GM19397 (cell line): ENCODE measurements around the gene GLRA3.
"Not testable (repeated sequence)": the region's sequence is repeated elsewhere in the genome, so short reads cannot be mapped to it uniquely, and the experiment has no call there.

Source experiments
- ATAC-seq: cut with Tn5 transposase; IDR thresholded peaks from one replicate; pipeline ENCODE4 v1.9.1; 2021; ENCODE audit warnings: mild to moderate bottlenecking, moderate library complexity; ENCODE audit not compliant: unreplicated experiment

GLRA3 gene

DNA sequence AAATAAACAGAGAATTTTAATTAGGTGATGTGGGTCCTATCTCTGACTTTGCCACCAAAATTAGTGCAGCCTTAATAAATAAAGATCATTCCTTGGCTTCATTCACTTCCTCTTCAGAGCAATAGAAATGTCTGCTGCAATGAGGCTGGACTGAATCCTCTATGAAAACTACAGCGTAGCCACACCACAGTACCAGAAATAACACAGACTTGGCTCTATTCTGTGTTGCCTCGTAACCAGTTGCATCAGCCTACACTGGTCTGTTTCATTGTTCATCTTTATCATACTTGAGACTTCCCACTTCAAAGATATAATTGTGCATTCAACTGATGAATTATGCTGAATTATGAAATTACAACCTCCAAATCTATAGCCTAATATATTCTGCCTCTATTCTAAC, 15.8 kb downstream of the GLRA3 start:
- no peak for ATAC-seq

DNA sequence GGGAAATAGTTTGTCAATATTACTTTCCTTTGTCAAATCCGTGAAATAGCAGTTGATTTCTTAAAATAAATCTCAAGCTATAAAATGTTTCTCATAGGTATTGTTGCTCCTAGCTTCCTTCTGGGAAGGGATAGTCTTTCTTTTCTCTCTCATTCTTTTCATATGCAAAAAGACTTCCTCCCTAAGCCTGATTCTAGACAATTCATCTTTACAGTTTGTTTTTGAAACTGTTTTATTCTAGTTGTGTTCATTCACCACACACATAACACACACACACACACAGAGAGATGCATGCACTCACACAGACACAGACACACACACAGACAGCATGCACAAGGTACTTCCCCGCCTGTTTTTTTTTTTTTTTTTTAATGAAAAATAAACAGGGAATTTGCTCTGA, 18.2 kb downstream of the GLRA3 start:
- no peak for ATAC-seq

DNA sequence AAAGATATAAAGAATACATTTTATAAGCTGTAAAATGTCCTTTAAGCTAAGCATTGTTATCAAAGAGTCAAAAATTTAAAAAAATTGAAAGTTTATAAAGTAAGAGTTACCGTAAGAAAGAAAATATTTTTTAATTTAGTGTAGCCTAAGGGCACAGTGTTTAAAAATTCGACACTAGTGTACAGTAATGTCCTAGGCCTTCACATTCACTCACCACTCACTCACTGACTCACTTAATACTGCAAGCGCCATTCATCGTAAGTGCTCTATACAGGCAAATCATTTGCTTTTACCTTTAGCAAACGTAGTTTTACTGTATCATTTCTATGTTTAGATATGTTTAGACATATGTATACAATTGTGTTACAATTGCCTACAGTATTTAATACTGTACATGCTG, 20.2 kb downstream of the GLRA3 start:
- no peak for ATAC-seq

DNA sequence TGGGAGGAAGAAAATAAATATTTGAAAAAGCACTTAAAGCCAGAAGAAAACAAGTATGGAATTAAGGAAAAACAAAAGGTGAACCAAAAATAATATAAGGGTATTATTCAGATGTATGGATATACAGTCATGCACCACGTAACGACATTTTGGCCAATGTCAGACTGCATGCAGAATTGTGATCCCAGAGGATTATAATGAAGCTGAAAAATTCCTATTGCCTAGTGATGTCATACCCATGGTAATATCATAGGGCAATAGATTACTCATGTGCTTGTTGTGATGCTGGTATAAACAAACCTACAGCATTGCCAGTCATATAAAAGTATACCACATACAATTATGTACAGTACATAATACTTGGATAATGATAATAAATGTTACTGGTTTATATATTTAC, 20.9 kb downstream of the GLRA3 start:
- ATAC-seq, result no peak

DNA sequence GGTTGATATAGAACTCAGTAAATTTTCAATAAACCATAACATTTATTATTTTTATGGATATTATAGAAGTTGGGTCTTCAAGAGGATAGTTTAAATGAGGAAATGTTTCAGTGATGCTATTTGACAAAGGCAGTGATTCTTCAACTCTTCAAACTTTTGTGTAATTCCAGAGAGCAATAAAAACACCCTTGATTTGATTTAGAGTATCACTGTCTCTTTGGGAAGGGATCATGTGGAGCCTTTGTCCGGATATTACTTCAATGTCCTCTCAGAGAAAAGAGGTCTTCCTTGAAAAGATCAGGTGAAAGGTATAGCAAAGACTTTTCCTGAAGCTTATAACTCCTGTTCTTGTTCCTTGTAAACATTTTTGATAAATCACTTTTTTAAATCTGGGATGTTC, 23.3 kb downstream of the GLRA3 start:
- ATAC-seq, result no peak

DNA sequence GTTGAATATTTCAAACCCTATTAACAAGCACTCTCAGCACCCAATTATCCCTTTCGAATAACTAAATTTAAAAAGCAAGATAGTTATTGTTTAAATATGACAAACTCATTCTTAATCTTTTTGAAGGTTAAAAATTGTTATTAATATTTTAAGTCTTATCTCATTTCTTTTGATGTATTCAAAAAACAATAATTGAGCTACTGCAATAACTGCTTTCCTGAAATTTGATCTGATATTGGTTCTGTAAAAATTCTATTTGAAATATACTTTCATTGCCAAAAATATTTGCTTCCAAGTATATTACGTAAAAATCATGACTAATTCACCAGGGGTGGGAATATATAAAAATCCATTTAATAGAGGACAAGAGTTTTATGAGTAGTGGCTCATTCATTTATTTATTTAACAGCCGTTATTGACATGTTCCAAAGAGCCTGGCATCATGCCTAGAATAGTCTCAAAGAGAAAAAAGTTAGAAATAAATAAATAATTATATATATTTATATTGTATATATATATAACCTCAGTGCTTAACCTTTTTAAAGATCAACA, 34.4 kb downstream of the GLRA3 start:
- no peak for ATAC-seq

DNA sequence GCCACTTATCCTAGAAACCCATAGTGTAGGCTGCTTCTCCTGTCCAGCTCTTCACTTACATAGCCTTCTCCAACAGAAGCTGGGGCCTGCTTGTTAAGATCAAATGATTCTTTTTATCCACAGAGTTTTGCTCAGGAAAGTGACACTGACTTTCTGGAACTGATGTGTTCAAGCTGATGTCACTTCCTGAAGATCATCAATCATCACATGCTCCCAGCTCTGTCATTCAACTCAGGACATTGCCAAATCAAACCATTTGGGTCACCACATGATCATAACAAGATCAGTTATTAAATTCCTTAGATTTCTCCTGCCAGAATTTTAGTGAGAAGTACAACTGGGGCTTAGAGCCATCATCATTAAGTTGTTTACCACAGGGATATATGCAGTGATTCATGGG, 39.4 kb downstream of the GLRA3 start:
- no peak for ATAC-seq

DNA sequence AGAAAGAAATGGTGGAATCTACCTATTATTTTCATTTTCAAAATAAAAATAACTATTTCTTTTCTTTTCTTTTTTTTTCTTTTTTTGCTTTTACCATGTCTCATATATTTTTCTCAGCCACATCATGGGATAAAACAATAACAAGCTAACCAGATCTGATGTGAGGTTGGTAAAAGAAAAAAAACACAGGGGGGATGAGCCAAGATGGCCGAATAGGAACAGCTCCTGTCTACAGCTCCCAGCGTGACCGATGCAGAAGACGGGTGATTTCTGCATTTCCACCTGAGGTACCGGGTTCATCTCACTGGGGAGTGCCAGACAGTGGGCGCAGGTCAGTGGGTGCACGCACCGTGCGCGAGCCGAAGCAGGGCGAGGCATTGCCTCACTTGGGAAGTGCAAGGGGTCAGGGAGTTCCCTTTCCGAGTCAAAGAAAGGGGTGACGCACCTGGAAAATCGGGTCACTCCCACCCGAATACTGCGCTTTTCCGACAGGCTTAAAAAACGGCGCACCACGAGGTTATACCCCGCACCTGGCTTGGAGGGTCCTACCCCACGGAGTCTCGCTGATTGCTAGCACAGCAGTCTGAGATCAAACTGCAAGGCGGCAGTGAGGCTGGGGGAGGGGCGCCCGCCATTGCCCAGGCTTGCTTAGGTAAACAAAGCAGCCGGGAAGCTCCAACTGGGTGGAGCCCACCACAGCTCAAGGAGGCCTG, 50.6 kb downstream of the GLRA3 start:
- ATAC-seq, result not testable (repeated sequence)

DNA sequence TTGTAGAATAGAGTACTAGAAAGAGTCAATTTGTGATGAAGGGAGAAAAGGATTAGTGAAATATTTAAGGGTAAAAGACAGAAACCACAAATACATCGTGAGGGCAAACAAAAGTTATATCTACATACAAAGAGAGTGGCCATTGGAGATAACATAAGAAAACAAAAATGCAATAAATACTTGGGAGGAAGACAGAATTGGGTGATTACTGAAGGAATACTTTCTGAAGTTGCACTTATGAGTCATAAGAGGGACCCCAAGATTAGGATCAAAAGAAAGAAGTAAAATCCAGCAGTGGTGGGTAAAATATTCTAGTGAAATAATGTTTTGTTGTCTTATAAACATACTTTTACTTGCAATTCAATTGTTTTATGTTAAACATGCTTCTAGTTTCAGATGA, 53.7 kb downstream of the GLRA3 start:
- ATAC-seq, result no peak

DNA sequence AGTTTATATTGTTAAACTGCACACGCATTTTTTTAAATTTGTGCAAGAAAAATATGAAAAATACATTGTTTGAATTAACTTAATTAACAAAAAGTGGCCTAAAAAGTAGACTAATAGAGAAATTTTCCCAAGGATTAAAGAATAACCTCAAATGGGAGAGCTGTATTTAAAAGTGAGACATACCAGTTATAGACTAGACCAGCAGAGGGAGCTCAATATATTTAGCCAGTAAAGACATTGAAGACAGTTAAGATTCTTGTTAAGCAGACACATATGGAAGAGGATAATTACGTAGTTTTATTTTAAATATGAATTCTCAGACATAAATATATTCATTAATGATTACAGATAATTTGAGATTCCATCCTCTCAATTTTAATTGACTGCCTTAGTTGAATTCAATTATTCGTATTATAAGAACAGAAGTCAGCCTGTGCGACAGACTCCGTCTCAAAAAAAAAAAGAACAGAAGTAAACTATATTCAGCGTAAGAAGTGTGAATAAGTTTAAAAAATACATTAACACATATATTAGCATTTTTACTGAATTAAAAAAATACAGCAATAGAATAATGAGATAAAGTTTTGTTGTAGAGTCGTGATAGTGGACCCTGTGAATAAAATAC, 64.8 kb downstream of the GLRA3 start:
- ATAC-seq, result peak; percentile 62

DNA sequence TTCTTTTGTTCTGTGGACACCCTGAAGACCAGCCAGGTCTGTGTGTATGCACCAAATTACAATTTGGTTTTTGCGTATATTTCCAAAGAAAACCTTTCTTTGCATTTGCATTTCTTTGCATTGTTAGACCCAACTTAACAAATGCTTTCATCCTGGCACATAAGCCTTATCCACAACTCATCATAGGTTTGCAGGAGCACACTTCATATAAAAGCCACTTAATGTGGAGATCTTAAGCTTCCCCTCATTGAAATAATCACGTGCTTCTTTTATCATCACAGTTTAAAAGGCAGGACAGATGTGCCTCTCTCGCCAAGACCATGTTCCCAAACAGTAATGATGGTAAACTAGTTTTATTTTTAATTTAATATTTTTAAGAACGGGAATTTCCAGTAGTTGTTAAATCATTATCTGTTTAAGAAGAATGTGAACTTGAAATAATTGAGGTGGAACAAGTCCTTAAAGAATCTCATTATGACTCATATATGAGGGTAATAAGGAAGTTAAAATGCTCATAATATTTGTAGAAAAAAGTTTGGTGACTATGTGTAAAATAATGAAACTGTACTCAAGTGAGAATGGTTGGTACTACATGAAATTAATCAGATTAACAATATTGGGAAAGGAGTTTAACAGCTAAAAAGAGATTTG, 65.5 kb downstream of the GLRA3 start:
- ATAC-seq, result peak; percentile 54

DNA sequence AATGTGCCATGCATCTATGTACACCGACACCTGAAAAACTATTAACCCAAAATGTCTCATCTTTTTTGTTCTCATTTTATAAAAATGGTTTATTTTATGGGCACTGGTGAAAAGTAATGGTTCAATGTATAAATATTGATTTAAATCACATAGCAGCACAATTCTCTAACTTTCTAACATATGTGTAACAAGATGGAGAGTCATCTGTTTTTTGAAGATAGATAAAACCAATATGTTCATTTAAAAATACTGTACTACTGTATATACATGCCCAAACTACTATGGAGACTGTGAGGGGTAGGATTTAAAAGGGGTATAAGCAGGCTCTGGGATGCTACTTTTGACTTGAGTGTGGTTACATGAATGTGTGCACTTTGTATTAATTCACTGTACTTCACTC, 67.6 kb downstream of the GLRA3 start:
- ATAC-seq, result no peak

DNA sequence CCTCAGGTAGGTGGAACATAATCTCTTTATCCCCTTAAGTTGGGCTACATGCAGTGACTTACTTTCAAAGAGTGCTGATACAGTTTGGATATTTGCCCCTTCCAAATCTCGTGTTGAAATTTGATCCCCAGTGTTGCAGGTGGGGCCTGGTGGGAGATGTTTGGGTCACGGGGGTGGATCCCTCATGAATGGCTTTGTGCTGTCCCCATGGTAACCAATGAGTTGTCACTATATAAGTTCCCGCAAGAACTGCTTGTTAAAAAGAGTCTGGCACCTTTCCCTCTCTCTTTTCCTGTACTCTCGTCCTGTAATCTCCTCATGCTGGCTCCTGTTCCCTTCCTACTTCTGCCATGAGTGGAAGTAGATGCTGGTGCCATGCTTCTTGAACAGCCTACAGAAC, 71.3 kb downstream of the GLRA3 start:
- ATAC-seq, result no peak

DNA sequence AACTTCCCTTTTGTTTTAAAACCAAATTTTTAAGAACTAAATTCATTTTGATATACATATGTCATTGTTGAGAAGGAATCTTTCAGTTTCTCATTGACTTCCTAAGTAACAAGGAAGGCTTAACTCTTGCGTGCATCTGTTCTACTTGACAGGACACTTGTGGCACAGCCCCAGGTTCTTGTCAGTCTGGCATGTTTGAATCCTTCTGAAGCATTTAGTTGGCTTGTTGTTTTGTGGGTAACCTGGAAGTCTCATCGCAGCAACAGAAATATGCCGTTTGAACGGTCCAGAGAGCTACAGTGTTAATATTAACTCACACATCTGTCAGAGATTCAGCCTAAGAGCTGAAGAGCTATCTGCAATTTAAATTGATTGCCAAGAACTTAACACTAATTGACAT, 76.0 kb downstream of the GLRA3 start:
- ATAC-seq, result no peak

DNA sequence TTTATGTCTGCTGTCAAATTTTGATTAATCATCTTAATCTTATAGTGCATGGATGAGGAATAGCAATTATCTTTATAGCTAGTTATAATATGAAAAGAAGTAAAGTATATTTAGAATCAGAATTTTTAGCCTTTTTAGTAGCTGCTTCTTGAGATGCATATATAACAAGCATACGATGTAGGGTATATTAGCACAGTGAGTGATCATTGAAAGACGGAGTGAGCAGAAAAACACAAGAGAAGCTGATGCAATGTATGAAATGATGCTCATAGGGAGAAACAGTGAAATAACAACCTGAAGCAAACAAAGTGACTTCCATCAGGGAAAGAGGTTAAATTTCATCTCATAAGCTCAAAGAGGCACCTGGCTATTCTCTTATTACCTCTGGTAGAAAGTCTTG, 77.0 kb downstream of the GLRA3 start:
- no peak for ATAC-seq

DNA sequence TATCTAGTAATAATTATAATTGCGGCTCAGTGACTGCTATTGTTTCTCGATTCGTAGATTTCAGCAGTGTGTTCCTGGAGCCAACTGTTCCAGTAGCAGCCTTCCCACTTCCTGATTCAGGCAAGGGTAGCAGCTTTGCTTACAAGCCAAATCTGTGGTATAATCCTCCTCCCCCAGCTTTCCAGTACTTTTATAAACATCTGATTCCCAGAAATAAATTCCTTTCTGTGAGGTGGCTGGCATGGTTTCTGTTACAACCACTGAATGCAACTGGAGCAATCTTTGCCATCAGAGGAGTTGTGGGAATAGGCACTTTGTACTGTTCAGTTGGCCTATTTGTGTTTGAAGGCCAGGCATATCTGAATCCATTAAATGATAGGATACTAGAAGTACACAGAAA, 80.0 kb downstream of the GLRA3 start:
- ATAC-seq, result no peak

DNA sequence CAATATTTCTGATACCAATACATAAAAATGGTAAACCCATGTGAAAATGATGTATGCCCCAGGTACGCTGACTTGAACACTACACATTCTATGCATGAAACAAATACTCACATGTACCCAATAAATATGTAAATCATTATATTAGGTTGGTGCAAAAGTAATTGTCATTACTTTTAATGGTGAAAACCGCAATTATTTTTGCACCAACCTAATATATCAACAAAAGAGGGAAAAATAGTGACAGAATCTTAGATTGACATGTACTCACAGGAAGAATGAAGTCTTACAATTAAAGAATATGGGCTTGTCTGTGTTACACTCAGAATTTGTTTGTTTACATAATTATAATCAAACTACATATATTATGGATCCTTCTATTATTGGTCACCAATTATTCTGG, 82.3 kb downstream of the GLRA3 start:
- ATAC-seq, result no peak

DNA sequence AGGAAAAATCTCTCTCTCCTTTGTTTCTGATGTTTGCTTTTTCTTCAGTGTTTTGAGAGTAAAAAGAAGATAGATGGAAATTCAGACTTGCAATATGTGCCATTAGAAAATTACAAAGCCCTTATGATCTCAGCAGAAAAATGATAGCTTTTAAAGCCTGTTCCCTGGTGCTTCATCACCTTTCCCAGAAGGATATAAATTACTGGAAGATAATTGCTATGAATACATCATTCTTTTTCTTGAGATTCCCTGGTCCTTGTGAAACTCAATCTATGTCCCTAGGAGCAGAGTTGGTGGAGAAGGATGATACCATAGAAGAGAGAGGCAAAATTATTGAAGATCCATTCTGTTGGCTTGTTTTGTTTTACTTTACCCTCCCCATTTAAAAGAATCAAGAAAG, 86.5 kb downstream of the GLRA3 start:
- no peak for ATAC-seq

DNA sequence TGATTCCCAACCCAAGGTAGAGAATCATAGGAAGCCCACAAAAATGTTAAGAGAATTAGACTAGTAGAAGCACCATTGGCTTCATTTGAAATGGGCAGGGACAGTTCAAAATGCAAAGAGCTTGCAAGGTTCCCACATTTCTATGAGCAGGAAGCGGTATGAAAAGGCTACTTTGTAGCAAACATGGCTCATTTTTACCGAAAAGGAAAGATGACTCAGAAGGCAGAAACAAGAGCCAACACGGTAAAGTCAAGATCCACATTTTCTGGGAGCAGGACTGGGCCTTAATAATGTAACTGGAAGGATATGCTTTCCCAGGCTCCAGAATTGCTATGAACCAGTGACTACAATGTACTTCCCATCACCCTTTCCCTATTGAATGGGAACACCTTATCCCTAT, 89.5 kb downstream of the GLRA3 start:
- ATAC-seq, result no peak

DNA sequence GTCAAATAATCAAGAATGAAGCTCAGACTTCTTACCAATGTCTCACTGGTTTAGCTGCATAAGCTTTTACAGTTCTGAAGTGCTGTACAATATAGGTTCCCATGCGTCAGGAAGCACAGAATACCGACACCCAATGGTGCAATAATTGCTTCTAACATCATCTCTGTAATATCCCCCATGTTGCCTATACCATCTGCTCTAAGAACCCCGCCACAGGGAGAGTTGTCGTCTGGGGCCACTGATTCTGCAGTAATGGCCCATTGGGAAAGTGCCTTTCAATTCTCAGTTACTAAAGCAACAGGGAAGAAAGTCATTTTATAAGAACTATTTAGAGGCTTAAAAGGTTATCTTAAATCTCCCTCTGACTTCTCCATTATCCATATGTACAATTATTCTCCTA, 94.9 kb downstream of the GLRA3 start:
- no peak for ATAC-seq

DNA sequence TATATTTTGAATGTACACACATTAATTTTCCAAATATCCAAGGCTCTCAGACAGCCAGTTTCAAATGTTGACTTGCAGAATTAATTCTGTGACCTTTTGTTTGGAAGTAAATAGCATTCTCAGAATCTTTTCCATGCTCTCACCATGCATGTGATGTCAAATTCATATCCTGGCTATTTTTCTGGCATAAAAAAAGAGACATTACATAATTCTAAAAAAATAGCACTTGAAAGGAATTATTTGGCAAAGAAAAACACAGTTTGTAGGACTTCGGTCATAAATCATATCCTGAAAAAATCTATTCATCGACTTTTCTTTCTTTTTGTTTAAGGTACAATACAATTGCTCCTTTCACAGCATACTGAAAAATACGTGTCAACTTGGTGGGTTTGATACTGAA, 111.2 kb downstream of the GLRA3 start:
- no peak for ATAC-seq
